HepG2 (cell line): Measurements from ENCODE around the gene UAP1L1.

Source experiments
- EZH2 ChIP-seq: conservative IDR thresholded peaks from 2 replicates; pipeline ENCODE4 v1.6.1; 2012; ENCODE audit warnings: mild to moderate bottlenecking, low read depth, low read length, moderate library complexity
- MED8 ChIP-seq: sonication (generic); formaldehyde crosslinking; IDR thresholded peaks from 2 replicates; pipeline ENCODE4 v1.8.1; 2023; ENCODE audit warnings: mild to moderate bottlenecking, missing genetic modification reagents; ENCODE audit not compliant: insufficient replicate concordance
- MXI1 ChIP-seq: IDR thresholded peaks from 3 replicates; pipeline ENCODE4 v1.6.1; 2012; ENCODE audit warnings: low read depth, low read length, inconsistent platforms, borderline replicate concordance
- NFRKB ChIP-seq: fragments of 450-650 bp; IDR thresholded peaks from 2 replicates; pipeline ENCODE4 v1.6.1; 2017
- NR2F1 ChIP-seq, 2 experiments: fragments of 450-650 bp in 1 of 2; formaldehyde crosslinking in 1 of 2; IDR thresholded peaks; 2 replicates each; pipeline versions ENCODE4 v1.5.0 to v1.6.1; 2016 to 2020; ENCODE audit warnings: mild to moderate bottlenecking in 1 of 2, missing compliant biosample characterization in 1 of 2, missing genetic modification reagents in 1 of 2, moderate library complexity in 1 of 2
- POLR2AphosphoS5 ChIP-seq: IDR thresholded peaks from 2 replicates; pipeline ENCODE4 v1.6.1; 2012; ENCODE audit warnings: low read depth, low read length
- RAD21 ChIP-seq: fragments of 450-650 bp; formaldehyde crosslinking; IDR thresholded peaks from 2 replicates; pipeline ENCODE4 v1.5.0; 2020; ENCODE audit warnings: mild to moderate bottlenecking
- SIN3B ChIP-seq: fragments of 150-350 bp; IDR thresholded peaks from 2 replicates; pipeline ENCODE4 v1.6.1; 2014; ENCODE audit warnings: low read length
- SMAD3 ChIP-seq: sonication (generic); formaldehyde crosslinking; IDR thresholded peaks from 2 replicates; pipeline ENCODE4 v1.4.0; 2020; ENCODE audit warnings: missing genetic modification reagents
- ZKSCAN1 ChIP-seq: fragments of 150-350 bp; IDR thresholded peaks from 2 replicates; pipeline ENCODE4 v1.6.1; 2014; ENCODE audit warnings: low read length
- ZNF703 ChIP-seq: sonication (generic); formaldehyde crosslinking; IDR thresholded peaks from 2 replicates; pipeline ENCODE4 v1.5.1; 2020; ENCODE audit warnings: missing genetic modification reagents, mild to moderate bottlenecking, moderate library complexity, borderline replicate concordance
- TF ChIP-seq, protein P1 (sequence below): sonication (generic); formaldehyde crosslinking; IDR thresholded peaks from 2 replicates; pipeline ENCODE4 v1.4.0; 2020; ENCODE audit warnings: mild to moderate bottlenecking, missing genetic modification reagents
- TF ChIP-seq, protein P2 (sequence below): sonication (generic); formaldehyde crosslinking; IDR thresholded peaks from 2 replicates; pipeline ENCODE4 v1.4.0; 2020; ENCODE audit warnings: missing genetic modification reagents, mild to moderate bottlenecking, borderline replicate concordance

DNA sequence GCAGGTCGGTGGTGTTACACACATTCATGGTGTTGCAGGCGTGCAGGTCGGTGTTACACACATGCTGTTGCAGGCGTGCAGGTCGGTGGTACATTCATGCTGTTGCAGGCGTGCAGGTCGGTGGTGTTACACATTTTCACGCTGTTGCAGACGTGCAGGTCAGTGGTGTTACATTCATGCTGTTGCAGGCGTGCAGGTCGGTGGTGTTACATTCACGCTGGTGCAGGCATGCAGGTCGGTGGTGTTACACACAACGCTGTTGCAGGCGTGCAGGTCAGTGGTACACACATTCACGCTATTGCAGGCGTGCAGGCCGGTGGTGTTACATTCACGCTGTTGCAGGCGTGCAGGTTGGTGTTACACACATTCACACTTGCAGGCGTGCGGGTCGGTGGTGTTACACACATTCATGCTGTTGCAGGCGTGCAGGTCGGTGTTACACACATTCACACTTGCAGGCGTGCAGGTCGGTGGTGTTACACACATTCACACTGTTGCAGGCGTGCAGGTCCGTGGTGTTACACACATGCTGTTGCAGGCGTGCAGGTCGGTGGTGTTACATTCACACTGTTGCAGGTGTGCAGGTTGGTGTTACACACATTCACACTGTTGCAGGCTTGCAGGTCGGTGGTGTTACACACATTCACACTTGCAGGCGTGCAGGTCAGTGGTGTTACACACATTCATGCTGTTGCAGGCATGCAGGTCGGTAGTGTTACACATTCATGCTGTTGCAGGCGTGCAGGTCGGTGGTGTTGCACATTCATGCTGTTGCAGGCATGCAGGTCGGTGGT, 26.1 kb downstream of the UAP1L1 start:
- no peak for TF ChIP-seq POLR2AphosphoS5
- TF ChIP-seq EZH2: no peak
- no peak for TF ChIP-seq SMAD3 (CRISPR knock-in tag)
- no peak for TF ChIP-seq SIN3B
- no peak for TF ChIP-seq NFRKB
- TF ChIP-seq ZNF703 (CRISPR knock-in tag): no peak
- TF ChIP-seq ZKSCAN1: no peak
- no peak for TF ChIP-seq RAD21 (CRISPR knock-in tag)
- TF ChIP-seq, protein P1, sequence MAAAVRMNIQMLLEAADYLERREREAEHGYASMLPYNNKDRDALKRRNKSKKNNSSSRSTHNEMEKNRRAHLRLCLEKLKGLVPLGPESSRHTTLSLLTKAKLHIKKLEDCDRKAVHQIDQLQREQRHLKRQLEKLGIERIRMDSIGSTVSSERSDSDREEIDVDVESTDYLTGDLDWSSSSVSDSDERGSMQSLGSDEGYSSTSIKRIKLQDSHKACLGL: no peak
- no peak for TF ChIP-seq MED8 (CRISPR knock-in tag)
- TF ChIP-seq, protein P2, sequence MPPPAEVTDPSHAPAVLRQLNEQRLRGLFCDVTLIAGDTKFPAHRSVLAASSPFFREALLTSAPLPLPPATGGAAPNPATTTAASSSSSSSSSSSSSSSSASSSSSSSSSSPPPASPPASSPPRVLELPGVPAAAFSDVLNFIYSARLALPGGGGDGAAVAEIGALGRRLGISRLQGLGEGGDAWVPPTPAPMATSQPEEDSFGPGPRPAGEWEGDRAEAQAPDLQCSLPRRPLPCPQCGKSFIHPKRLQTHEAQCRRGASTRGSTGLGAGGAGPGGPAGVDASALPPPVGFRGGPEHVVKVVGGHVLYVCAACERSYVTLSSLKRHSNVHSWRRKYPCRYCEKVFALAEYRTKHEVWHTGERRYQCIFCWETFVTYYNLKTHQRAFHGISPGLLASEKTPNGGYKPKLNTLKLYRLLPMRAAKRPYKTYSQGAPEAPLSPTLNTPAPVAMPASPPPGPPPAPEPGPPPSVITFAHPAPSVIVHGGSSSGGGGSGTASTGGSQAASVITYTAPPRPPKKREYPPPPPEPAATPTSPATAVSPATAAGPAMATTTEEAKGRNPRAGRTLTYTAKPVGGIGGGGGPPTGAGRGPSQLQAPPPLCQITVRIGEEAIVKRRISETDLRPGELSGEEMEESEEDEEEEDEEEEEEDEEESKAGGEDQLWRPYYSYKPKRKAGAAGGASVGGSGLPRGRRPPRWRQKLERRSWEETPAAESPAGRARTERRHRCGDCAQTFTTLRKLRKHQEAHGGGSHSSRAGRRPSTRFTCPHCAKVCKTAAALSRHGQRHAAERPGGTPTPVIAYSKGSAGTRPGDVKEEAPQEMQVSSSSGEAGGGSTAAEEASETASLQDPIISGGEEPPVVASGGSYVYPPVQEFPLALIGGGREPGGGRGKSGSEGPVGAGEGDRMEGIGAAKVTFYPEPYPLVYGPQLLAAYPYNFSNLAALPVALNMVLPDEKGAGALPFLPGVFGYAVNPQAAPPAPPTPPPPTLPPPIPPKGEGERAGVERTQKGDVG (CRISPR knock-in tag): no peak
- no peak for TF ChIP-seq NR2F1 (CRISPR knock-in tag; IDR thresholded peaks at IDR 0.05)
- no peak for TF ChIP-seq MXI1
